HG02885 (cell line): Measurements from ENCODE around the gene TRIP6.
"Not testable (repeated sequence)": the region's sequence is repeated elsewhere in the genome, so short reads cannot be mapped to it uniquely, and the experiment has no call there.

Experiments
- ATAC-seq: cut with Tn5 transposase; IDR thresholded peaks from one replicate; pipeline ENCODE4 v1.9.1; 2021; ENCODE audit warnings: mild to moderate bottlenecking; ENCODE audit not compliant: unreplicated experiment, poor library complexity

The TRIP6 gene

GRCh38 chr7:100902638-100903037 is 35.5 kb downstream of the TRIP6 start:
- ATAC-seq = no peak

- no peak for ATAC-seq
These were observed 41.3 kb downstream of the TRIP6 start for GRCh38 chr7:100908512-100908911.

- not testable (repeated sequence) for ATAC-seq
These were observed 43.3 kb downstream of the TRIP6 start for GRCh38 chr7:100910443-100910842.

GRCh38 chr7:100911484-100911883 is 44.3 kb downstream of the TRIP6 start:
- ATAC-seq = no peak

GRCh38 chr7:100914208-100914878 is 47.2 kb downstream of the TRIP6 start:
- ATAC-seq = no peak

- no peak for ATAC-seq
These were observed 47.8 kb downstream of the TRIP6 start for GRCh38 chr7:100914879-100915447.

GRCh38 chr7:100919335-100919734 is 52.1 kb downstream of the TRIP6 start:
- ATAC-seq = not testable (repeated sequence)

GRCh38 chr7:100919779-100920437 is 52.7 kb downstream of the TRIP6 start:
- not testable (repeated sequence) for ATAC-seq

- no peak for ATAC-seq
These were observed 53.9 kb downstream of the TRIP6 start for GRCh38 chr7:100921039-100921438.
